BE2C (cell line): ENCODE results near the gene DOK7.
A peak's percentile ranks its signal among the peaks of the same experiment; 100 is the strongest.
"Not testable (repeated sequence)": the region's sequence is repeated elsewhere in the genome, so short reads cannot be mapped to it uniquely, and the experiment has no call there.

Experiments used
- DNase-seq: peaks from one replicate; pipeline ENCODE4 v3.0.0-alpha.2; 2020
- H3K27me3 ChIP-seq: fragments of 250-450 bp; sonication (Bioruptor Pico); 2 replicates; pipeline ENCODE4 v1.5.1; 2020; ENCODE audit warnings: mild to moderate bottlenecking
- H3K36me3 ChIP-seq: fragments of 250-450 bp; sonication (Bioruptor Pico); 2 replicates; pipeline ENCODE4 v1.5.1; 2020; ENCODE audit warnings: mild to moderate bottlenecking
- H3K4me1 ChIP-seq: fragments of 250-450 bp; sonication (Bioruptor Pico); 2 replicates; pipeline ENCODE4 v1.5.1; 2020
- H3K4me3 ChIP-seq: 2 replicates; pipeline ENCODE4 v1.5.1; 2011; ENCODE audit warnings: low read depth, low read length
- H3K9me3 ChIP-seq: fragments of 250-450 bp; sonication (Bioruptor Pico); 2 replicates; pipeline ENCODE4 v1.5.1; 2020
- TF ChIP-seq, protein P1 (sequence below): IDR thresholded peaks from 2 replicates; pipeline ENCODE4 v1.5.1; 2012; ENCODE audit warnings: mild to moderate bottlenecking, low read depth, low read length

DOK7 gene

GRCh38 chr4:3449047-3449573 is 14.0 kb upstream of the DOK7 start:
- Histone ChIP-seq H3K36me3 (no peaks in the 10 kb centered on the region), H3K4me1 (no peaks in the 10 kb centered on the region), H3K27me3 (no peaks in the 10 kb centered on the region), H3K9me3 (no peaks in the 10 kb centered on the region), H3K4me3 (no peak overlapping the region)
- TF ChIP-seq, protein P1, sequence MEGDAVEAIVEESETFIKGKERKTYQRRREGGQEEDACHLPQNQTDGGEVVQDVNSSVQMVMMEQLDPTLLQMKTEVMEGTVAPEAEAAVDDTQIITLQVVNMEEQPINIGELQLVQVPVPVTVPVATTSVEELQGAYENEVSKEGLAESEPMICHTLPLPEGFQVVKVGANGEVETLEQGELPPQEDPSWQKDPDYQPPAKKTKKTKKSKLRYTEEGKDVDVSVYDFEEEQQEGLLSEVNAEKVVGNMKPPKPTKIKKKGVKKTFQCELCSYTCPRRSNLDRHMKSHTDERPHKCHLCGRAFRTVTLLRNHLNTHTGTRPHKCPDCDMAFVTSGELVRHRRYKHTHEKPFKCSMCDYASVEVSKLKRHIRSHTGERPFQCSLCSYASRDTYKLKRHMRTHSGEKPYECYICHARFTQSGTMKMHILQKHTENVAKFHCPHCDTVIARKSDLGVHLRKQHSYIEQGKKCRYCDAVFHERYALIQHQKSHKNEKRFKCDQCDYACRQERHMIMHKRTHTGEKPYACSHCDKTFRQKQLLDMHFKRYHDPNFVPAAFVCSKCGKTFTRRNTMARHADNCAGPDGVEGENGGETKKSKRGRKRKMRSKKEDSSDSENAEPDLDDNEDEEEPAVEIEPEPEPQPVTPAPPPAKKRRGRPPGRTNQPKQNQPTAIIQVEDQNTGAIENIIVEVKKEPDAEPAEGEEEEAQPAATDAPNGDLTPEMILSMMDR, result no peak
- DNase-seq, result no peak

DNA sequence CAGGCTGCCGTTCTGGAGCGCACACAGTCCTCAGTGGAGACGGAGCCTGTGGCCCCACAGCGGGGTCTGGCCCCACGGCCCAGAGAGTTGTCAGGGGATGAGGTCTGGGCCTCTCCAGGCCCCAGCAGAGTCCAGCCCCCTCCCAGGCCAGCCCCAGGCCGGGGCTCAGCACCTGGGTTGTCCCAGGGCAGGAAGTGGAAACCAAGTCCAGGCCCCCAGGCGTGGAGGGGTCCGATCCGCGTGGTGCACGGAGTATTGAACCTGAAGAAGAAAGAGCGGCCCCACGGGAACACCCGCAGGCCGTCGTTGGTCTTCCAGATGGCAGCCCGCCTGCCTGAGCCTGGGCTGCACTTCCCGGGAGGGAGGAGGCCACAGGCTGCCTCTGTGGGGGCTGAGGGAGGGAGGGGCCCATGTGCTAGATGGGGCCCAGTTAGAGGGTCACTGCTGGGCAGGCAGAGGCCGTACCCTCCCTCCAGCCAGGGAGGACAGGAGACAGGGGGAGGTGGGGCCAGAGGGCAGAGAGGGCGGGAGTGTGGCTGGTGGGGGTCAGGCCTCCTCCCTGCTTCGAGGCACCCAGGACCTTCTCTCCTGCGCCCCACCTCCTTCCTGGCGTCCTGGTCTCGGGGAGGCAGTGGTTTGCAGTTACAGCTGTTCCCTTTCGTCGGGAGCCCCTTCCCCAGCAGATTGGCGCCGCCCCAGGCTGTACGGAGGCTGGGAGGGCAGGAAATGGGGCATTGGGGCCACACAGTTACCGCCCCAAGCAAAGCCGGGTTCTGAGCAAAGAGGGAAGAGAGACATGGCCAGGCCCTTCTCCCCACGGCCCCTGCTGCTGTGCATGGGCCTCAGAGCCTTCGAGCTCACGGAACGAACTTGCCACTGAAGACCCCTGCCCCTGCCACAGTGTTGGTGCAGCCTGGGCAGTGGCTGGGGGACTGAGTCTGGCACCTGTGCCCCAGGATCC is 13.3 kb upstream of the DOK7 start:
- DNase-seq, result no peak
- H3K36me3 ChIP-seq, result no peaks in the 10 kb centered on the region
- no peak overlapping the region for H3K4me3 ChIP-seq
- H3K9me3 ChIP-seq, result no peaks in the 10 kb centered on the region
- H3K4me1 ChIP-seq, result no peaks in the 10 kb centered on the region
- H3K27me3 ChIP-seq, result no peaks in the 10 kb centered on the region
- TF ChIP-seq, protein P1, result no peak

GRCh38 chr4:3450643-3451042 is 12.5 kb upstream of the DOK7 start:
- Histone ChIP-seq H3K4me1 (no peaks in the 10 kb centered on the region), H3K4me3 (no peak overlapping the region), H3K36me3 (no peaks in the 10 kb centered on the region), H3K27me3 (no peaks in the 10 kb centered on the region), H3K9me3 (no peaks in the 10 kb centered on the region; the same call in 1 of the 2 replicates)
- TF ChIP-seq, protein P1, result no peak
- DNase-seq, result no peak

DNA sequence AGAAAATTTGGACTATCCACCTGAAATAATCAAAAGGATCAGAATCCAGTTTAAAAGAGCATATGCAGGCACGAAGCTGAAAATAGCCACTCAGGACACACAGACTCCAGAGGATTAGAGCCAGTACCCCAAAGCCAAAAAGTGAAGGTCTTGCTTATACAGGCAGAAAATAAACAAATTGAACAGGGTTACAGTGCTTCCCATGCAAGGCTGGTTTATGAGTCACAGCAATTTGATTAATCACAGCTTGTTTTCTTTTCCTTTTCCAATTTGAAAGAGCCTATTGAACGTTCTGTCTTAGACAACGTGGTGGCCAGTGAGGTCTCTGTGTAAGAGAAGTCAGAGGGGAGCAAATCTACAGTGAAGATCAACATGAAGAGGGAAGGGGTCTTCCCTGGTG is 11.2 kb upstream of the DOK7 start:
- no peak overlapping the region for H3K4me3 ChIP-seq
- no peaks in the 10 kb centered on the region for H3K36me3 ChIP-seq
- H3K27me3 ChIP-seq, result no peaks in the 10 kb centered on the region
- H3K4me1 ChIP-seq, result no peaks in the 10 kb centered on the region
- H3K9me3 ChIP-seq, result no peaks in the 10 kb centered on the region; the same call in 1 of the 2 replicates
- DNase-seq, result no peak
- TF ChIP-seq, protein P1, result no peak

GRCh38 chr4:3452376-3452775 is 10.7 kb upstream of the DOK7 start:
- Histone ChIP-seq H3K9me3 (no peaks in the 10 kb centered on the region; the same call in 1 of the 2 replicates), H3K36me3 (no peaks in the 10 kb centered on the region), H3K4me3 (no peak overlapping the region), H3K4me1 (no peaks in the 10 kb centered on the region), H3K27me3 (no peaks in the 10 kb centered on the region)
- no peak for DNase-seq
- TF ChIP-seq, protein P1, result peak; percentile 65

GRCh38 chr4:3455596-3455995 is 7.5 kb upstream of the DOK7 start:
- not testable (repeated sequence) for H3K27me3 ChIP-seq, DNase-seq, H3K4me1 ChIP-seq, H3K9me3 ChIP-seq, H3K4me3 ChIP-seq, H3K36me3 ChIP-seq
